Panc1 (cell line): ENCODE results near the gene SDK1. TPM values are rescaled to one million over a fixed set of nuclear protein-coding genes. Genes with fewer than 3 reads are reported as not detected.

Experiments used
- ATAC-seq: fragments of 200-7000 bp; cut with Tn5 transposase; 2 replicates; pipeline ENCODE4 v1.9.1; 2020; ENCODE audit warnings: mild to moderate bottlenecking, moderate library complexity
- BruUV-seq: library from RNA; stranded (reverse); fragments of 400-500 nt; replicated peaks from 2 replicates; lab custom pipeline; 2021; lab: Mats Ljungman, UMichigan
- CTCF ChIA-PET: fragments of 300-600 bp; sonication (Branson Sonifier 250); formaldehyde crosslinking; loops from one replicate; lab custom pipeline; 2022; ENCODE audit warnings: antibody characterized with exemption; lab: Charles Lee
- POLR2A ChIA-PET: fragments of 300-600 bp; sonication (Branson Sonifier 250); formaldehyde crosslinking; loops from one replicate; lab custom pipeline; 2022; ENCODE audit warnings: antibody characterized with exemption; lab: Charles Lee
- DNase-seq: peaks from one replicate; pipeline ENCODE4 v3.0.0-alpha.2; 2010; ENCODE audit warnings: low read depth, low spot score
- H3K27ac ChIP-seq: 2 replicates; pipeline ENCODE4 v1.5.1; 2011; ENCODE audit warnings: mild to moderate bottlenecking, low read length, inconsistent platforms
- H3K27me3 ChIP-seq: fragments of 200-500 bp; sonication (Bioruptor generic); 2 replicates; pipeline ENCODE4 v1.6.0; 2014; ENCODE audit warnings: low read length, inconsistent platforms; ENCODE audit not compliant: control insufficient read depth, insufficient read depth
- H3K36me3 ChIP-seq: fragments of 200-500 bp; sonication (Bioruptor generic); 2 replicates; pipeline ENCODE4 v1.5.1; 2014; ENCODE audit warnings: inconsistent platforms, mild to moderate bottlenecking, low read length, moderate library complexity; ENCODE audit not compliant: control insufficient read depth, insufficient read depth
- H3K4me1 ChIP-seq: 2 replicates; pipeline ENCODE4 v1.5.1; 2011; ENCODE audit warnings: inconsistent platforms, mild to moderate bottlenecking, low read length, moderate library complexity; ENCODE audit not compliant: control insufficient read depth, insufficient read depth
- H3K4me3 ChIP-seq, 2 experiments: 2 replicates each; pipeline ENCODE4 v1.5.1; 2011 to 2012; ENCODE audit warnings: low read depth in 2 of 2, low read length in 2 of 2, mild to moderate bottlenecking in 2 of 2, inconsistent platforms in 1 of 2, moderate library complexity in 1 of 2
- H3K9me3 ChIP-seq: fragments of 200-500 bp; sonication (Bioruptor generic); 2 replicates; pipeline ENCODE4 v1.5.1; 2014; ENCODE audit warnings: low read depth, mild to moderate bottlenecking, inconsistent platforms, low read length, moderate library complexity; ENCODE audit not compliant: control insufficient read depth, insufficient read depth
- CTCF ChIP-seq: fragments of 450-650 bp; IDR thresholded peaks from 2 replicates; pipeline ENCODE4 v1.5.1; 2017; ENCODE audit warnings: mild to moderate bottlenecking
- POLR2AphosphoS5 ChIP-seq: IDR thresholded peaks from 2 replicates; pipeline ENCODE4 v1.6.1; 2012; ENCODE audit warnings: mild to moderate bottlenecking, low read depth, low read length, moderate library complexity
- REST ChIP-seq, 2 experiments: IDR thresholded peaks; 2 replicates each; pipeline ENCODE4 v1.6.1; 2011 to 2012; ENCODE audit warnings: low read depth in 2 of 2, control low read depth in 1 of 2, low read length in 1 of 2, mild to moderate bottlenecking in 1 of 2, moderate library complexity in 1 of 2; ENCODE audit not compliant: insufficient read depth in 1 of 2
- SIN3A ChIP-seq: IDR thresholded peaks from 2 replicates; pipeline ENCODE4 v1.6.1; 2012; ENCODE audit warnings: low read depth, mild to moderate bottlenecking, low read length, moderate library complexity, borderline replicate concordance; ENCODE audit not compliant: insufficient read depth
- TCF7L2 ChIP-seq: IDR thresholded peaks from 2 replicates; pipeline ENCODE4 v1.6.1; 2011; ENCODE audit warnings: mild to moderate bottlenecking, low read depth, low read length, inconsistent platforms
- in situ Hi-C: cut with HindIII; loops from 2 replicates; pipeline ENCODE4 v1.10.0; 2016; ENCODE audit warnings: low sequenced_read_pairs, low pct_unique_long_range_greater_than_20kb
- intact Hi-C: fragments of 100-400 bp; cut with micrococcal nuclease; formaldehyde crosslinking; loops from one replicate; pipeline ENCODE4 v1.10.0; 2022; ENCODE audit not compliant: unreplicated experiment
- total RNA-seq: library from RNA; stranded (reverse); gene quantifications from one replicate; pipeline ENCODE4 v1.2.1, GENCODE V29; 2021; ENCODE audit not compliant: unreplicated experiment

The SDK1 gene
- total RNA-seq, 1 experiment from 2014 or later, result 47.4 TPM

- DNase-seq (no peak), ATAC-seq (no peak)
- ChIA-PET POLR2A (interaction anchor here (0.6 kb wide), 1 partner anchor 198 kb away, joined by 3 read pairs; no protein-coding TSS in a partner anchor), CTCF (no interaction called here)
- Histone ChIP-seq H3K4me3 (no peak overlapping the region), H3K4me1 (peaks cover 10% of the 10 kb centered on the region), H3K9me3 (no peaks in the 10 kb centered on the region), H3K27me3 (no peaks in the 10 kb centered on the region), H3K27ac (peak overlapping the region; percentile 18; the same call in 1 of the 2 replicates), H3K36me3 (no peaks in the 10 kb centered on the region)
- TF ChIP-seq CTCF, result no peak; the same call in 1 of the 2 replicates
- in situ Hi-C loops (no loop called here), intact Hi-C loops (no loop called here)
- BruUV-seq, result no TSS peak
Observed at GRCh38 chr7:3488829-3489228, 187.8 kb downstream of the SDK1 start.

- intact Hi-C loops, result no loop called here
- H3K36me3 ChIP-seq, result no peaks in the 10 kb centered on the region
- H3K9me3 ChIP-seq, result no peaks in the 10 kb centered on the region
- H3K27ac ChIP-seq, result peak overlapping the region; percentile 68
- ChIA-PET CTCF (no interaction called here), POLR2A (no interaction called here)
- DNase-seq, result peak; percentile 7
- no peak overlapping the region for H3K4me3 ChIP-seq
- no peak for TF ChIP-seq SIN3A
- no peak for TF ChIP-seq REST (IDR thresholded peaks at IDR 0.05; ENCODE audit: insufficient read depth in 1 of 2, low read depth in 2 of 2, low read length in 1 of 2)
- no peak for TF ChIP-seq TCF7L2
- TF ChIP-seq POLR2AphosphoS5, result no peak
- no peak for TF ChIP-seq CTCF
- BruUV-seq, result no TSS peak
- peaks cover 32% of the 10 kb centered on the region for H3K4me1 ChIP-seq
- in situ Hi-C loops, result no loop called here
- ATAC-seq, result peak; percentile 52; the same call in 1 of the 2 replicates
- no peaks in the 10 kb centered on the region for H3K27me3 ChIP-seq
Observed at GRCh38 chr7:3493499-3493898, 192.4 kb downstream of the SDK1 start.
